Psoas muscle (tissue), 8 donors: ENCODE results near the gene GNAS-AS1. TPM values are rescaled to one million over a fixed set of nuclear protein-coding genes. Genes with fewer than 3 reads are reported as not detected.

ENCODE experiments used
- ATAC-seq, 4 donors: fragments of 200-7000 bp; cut with Tn5 transposase; one replicate each; pipeline ENCODE4 v1.9.1; 2020; ENCODE audit warnings: moderate library complexity in 3 of 4, mild to moderate bottlenecking in 2 of 4
- DNase-seq, 2 donors: peaks; one replicate each; pipeline ENCODE4 v3.0.0-alpha.2; 2020
- H3K27ac ChIP-seq: fragments of 200-600 bp; one replicate; pipeline ENCODE4 v1.8.0; 2022
- H3K27me3 ChIP-seq, 3 donors: fragments of 200-600 bp in 1 of 3; one replicate each; pipeline versions ENCODE4 v1.6.1 to v1.8.0; 2013 to 2022; ENCODE audit warnings: low read length in 2 of 3, mild to moderate bottlenecking in 2 of 3, moderate library complexity in 1 of 3; ENCODE audit not compliant: insufficient read depth in 3 of 3
- H3K36me3 ChIP-seq, 2 donors: fragments of 200-600 bp in 1 of 2; one replicate each; pipeline versions ENCODE4 v1.6.1 to v1.8.0; 2013 to 2022; ENCODE audit warnings: low read depth in 1 of 2, mild to moderate bottlenecking in 1 of 2, moderate library complexity in 1 of 2; ENCODE audit not compliant: insufficient read depth in 1 of 2
- H3K4me1 ChIP-seq: fragments of 200-600 bp; one replicate; pipeline ENCODE4 v1.8.0; 2022
- H3K4me3 ChIP-seq: fragments of 200-600 bp; one replicate; pipeline ENCODE4 v1.8.0; 2022; ENCODE audit warnings: mild to moderate bottlenecking
- H3K9me3 ChIP-seq: fragments of 200-600 bp; one replicate; pipeline ENCODE4 v1.8.0; 2022
- WGBS, 3 donors: extraction: QIAGEN DNeasy Blood & Tissue Kit; methylation state at CpG; one replicate each; pipeline versions ENCODE4 v1.1.6 to v1.1.7; 2013; 5-methylcytosine and 5-hydroxymethylcytosine counted together
- intact Hi-C, 2 donors: fragments of 100-400 bp; cut with DNase I; formaldehyde crosslinking; loops; one replicate each; pipeline versions ENCODE4 v1.11.0 to v1.14.2; 2022
- polyA plus RNA-seq, 3 donors: library from polyadenylated mRNA; stranded (reverse); fragments of 200-250 nt; gene quantifications; one replicate each; pipeline ENCODE4 v1.2.3, GENCODE V29; 2013
- total RNA-seq, 4 donors: library from RNA; stranded (reverse); fragmentation: NEBNext Ultra II Directional in 2 of 4; extraction: Animal tissue kit (Norgen Biotek cat#: 25700) in 2 of 4; gene quantifications; one replicate each; pipeline versions ENCODE4 v1.2.1 to v1.2.4, GENCODE V29; 2021 to 2023
- TF ChIP-seq, protein P1 (sequence below): fragments of 200-600 bp; IDR thresholded peaks from one replicate; pipeline ENCODE4 v1.8.0; 2022; ENCODE audit warnings: antibody characterized with exemption
- donor health status: healthy with polysubstance abuse.
- donor health status: DM: no; HTN: no; CAD: no; lungs with moderate emphysema.
- donor health status: Bipolar disorder and iron deficiency.
- donor health status: healthy.
- donor health status: DM: yes; HTN: yes; CAD: no.
- donor health status: DM: no; HTN: no; CAD: no.
- donor health status: DM: no; HTN: no; CAD: no.
- donor health status: DM: yes; HTN: yes; CAD: no.

Gene GNAS-AS1
- total and polyA plus RNA-seq, 7 donors = 0.03 to 1.0 (median 0.40) TPM; not detected in 1

DNA sequence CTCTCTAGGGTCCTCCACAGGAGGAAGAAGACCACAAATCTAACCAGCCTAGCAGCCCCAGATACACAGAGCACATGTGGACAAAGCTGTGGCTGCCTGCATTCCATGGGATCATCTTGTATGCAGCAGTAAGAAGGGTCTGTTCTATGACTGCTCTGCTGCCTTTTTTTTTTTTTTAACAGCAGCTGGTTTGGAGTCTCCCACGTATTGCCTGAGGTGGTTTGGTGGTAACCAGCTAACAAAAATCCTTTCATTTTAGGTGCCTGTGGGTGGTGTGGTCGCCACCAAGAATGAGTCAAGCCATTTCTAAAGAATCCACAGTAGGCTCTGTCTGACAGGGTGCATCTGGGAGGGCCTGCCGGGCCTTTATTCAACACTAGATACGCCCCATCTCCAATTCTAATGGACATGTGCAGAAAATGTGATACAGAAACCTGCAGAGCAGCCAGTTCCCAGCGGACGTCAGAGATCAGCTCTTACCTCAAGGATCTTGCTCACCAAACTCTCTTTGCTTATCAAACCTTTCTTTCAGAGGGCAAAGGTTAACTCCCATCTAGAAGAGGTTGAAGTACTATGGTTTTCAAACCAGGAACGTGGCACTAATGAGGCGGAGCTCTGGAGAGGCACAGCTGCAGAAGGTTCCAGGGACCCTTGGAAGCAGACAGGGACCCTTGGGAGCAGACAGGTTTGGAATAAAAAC is 32.0 kb downstream of the GNAS-AS1 start:
- ATAC-seq = no peak
- H3K9me3 ChIP-seq = no peaks in the 10 kb centered on the region
- no peak for DNase-seq

DNA sequence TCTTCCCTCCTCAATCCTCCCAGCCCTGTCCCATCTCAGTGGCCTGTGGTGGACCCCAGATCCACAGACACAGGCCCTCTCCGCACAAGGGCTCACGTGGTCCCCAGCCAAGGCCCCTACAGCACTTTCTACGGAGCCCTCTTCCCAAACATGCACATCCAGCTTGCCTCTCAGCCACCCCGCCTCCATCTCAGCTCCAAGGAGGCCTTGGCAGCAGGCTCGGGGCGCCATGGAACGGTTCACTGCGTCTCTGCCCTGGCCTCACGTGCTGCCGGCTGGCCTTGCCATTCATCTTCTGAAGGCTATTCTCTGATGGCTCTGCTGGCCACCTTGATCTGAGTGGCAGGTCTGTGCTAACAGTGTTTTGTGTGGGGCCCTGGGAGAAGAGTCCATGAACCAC is 33.0 kb downstream of the GNAS-AS1 start:
- H3K4me1 ChIP-seq = peaks cover 6% of the 10 kb centered on the region
- H3K27ac ChIP-seq = no peak overlapping the region
- H3K36me3 ChIP-seq = no peaks in the 10 kb centered on the region
- WGBS, 3 donors = 73 to 74% (median 73%) methylated on average over 10 of the region's 10 CpGs
- TF ChIP-seq, protein P1, sequence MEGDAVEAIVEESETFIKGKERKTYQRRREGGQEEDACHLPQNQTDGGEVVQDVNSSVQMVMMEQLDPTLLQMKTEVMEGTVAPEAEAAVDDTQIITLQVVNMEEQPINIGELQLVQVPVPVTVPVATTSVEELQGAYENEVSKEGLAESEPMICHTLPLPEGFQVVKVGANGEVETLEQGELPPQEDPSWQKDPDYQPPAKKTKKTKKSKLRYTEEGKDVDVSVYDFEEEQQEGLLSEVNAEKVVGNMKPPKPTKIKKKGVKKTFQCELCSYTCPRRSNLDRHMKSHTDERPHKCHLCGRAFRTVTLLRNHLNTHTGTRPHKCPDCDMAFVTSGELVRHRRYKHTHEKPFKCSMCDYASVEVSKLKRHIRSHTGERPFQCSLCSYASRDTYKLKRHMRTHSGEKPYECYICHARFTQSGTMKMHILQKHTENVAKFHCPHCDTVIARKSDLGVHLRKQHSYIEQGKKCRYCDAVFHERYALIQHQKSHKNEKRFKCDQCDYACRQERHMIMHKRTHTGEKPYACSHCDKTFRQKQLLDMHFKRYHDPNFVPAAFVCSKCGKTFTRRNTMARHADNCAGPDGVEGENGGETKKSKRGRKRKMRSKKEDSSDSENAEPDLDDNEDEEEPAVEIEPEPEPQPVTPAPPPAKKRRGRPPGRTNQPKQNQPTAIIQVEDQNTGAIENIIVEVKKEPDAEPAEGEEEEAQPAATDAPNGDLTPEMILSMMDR = no peak
- H3K27me3 ChIP-seq = no peaks in the 10 kb centered on the region
- DNase-seq (no peak), ATAC-seq (no peak)
- intact Hi-C loops = no loop called here
- no peaks in the 10 kb centered on the region for H3K9me3 ChIP-seq
- no peak overlapping the region for H3K4me3 ChIP-seq

More for the DNA sequence above, 32.0 kb downstream of the GNAS-AS1 start:
- no peaks in the 10 kb centered on the region for H3K36me3 ChIP-seq
- intact Hi-C loops = no loop called here
- TF ChIP-seq, protein P1 = no peak
- H3K4me1 ChIP-seq = peaks cover 6% of the 10 kb centered on the region
- WGBS, 3 donors = 78 to 81% (median 79%) methylated on average over 8 of the region's 8 CpGs
- no peak overlapping the region for H3K27ac ChIP-seq
- no peaks in the 10 kb centered on the region for H3K27me3 ChIP-seq
- H3K4me3 ChIP-seq = no peak overlapping the region

DNA sequence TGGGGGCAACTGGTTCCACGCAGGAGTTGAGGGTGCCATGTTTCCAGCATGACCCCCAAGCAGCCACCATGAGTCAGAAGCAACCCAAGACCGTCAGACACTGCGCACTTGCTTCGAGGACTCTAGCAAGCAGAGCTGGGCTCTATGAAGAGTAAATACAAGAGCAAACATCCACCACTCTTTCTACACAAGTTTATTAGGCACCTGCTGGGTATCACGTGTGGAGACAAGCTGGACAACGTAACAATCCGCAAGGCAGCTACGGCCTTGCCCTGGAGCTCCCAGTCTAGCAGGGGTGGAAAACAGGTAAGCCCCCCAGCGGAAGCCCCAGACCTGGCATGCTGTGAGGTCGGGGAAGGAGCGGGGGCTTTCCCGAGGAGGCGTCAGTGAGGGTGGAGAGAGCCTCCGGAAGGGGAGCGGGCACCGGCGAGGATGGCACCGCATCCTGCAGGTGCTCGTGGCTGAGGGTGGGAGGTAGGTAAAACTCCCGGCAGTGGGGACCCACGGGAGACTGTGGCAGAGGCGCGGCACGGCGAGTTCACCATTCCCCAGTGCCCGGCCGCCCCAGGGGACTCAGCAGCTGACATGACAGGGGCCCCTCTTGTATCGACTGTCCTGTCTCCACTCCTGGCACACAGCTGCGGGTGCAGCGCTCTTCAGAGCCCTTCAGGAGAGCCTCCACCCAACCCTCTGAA is 33.6 kb downstream of the GNAS-AS1 start:
- no peaks in the 10 kb centered on the region for H3K9me3 ChIP-seq
- H3K4me1 ChIP-seq = peaks cover 3% of the 10 kb centered on the region
- no peak for DNase-seq
- WGBS, 3 donors = 93% methylated on average over 28 to 30 of the region's 30 CpGs
- no peak overlapping the region for H3K27ac ChIP-seq
- TF ChIP-seq, protein P1 = no peak
- ATAC-seq = no peak
- intact Hi-C loops = no loop called here
- H3K27me3 ChIP-seq = no peaks in the 10 kb centered on the region
- no peak overlapping the region for H3K4me3 ChIP-seq
- H3K36me3 ChIP-seq = no peaks in the 10 kb centered on the region

DNA sequence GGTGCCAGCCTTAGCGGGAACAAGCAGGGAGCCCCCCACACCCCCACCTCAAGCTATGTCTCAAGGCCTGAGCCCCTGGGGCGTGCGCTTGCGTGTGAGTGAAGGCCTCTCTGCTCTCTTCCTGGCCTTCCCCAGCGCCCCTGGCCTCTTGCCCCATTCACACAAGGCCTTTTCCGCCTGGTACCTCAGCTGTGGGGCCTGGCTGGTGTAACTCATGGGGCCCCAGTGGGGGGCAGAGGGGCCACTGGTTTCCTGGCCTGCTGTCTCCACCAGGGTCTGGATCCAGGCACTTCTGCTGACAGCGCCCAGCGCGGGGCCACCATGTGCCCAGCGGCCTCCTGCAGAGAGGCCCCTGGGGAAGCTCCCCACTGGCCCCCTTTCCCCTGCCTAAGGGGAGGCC is 34.7 kb downstream of the GNAS-AS1 start:
- no peaks in the 10 kb centered on the region for H3K4me1 ChIP-seq
- no peak overlapping the region for H3K4me3 ChIP-seq
- TF ChIP-seq, protein P1 = no peak
- ATAC-seq (no peak), DNase-seq (no peak)
- H3K27me3 ChIP-seq = peaks cover 0 to 3% (median 3%) of the 10 kb centered on the region in 3 donors
- H3K27ac ChIP-seq = no peak overlapping the region
- WGBS, 3 donors = 92 to 99% (median 96%) methylated on average over 10 of the region's 10 CpGs
- H3K36me3 ChIP-seq = no peaks in the 10 kb centered on the region
- intact Hi-C loops = no loop called here
- H3K9me3 ChIP-seq = no peaks in the 10 kb centered on the region
